ENCODE results near the gene HS6ST3.

HS6ST3 gene

GRCh38 chr13:96199315-96199714 lies 109.4 kb downstream of the HS6ST3 start:
- no peak for DNase-seq (ENCODE audit: low spot score)

DNA sequence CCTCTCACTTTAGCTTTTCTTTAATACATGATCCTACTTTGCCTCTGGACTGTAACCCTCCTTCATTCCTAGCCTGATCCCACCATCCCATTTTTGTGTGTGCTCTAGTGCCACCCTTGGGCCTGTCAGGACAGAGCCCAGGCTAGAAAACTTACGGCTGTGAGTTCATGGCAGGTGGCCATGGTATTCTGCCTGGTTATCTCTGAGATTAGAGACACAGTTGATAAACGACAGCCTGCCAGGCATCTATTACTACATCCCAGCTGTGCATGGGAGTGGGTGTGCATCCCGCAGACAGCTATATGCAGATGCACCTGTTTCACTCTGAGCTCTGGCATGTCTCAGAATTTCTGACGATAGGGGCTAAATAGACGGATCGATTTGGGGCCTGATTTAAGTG lies 110.9 kb downstream of the HS6ST3 start:
- no peak for DNase-seq (ENCODE audit: low spot score)

DNA sequence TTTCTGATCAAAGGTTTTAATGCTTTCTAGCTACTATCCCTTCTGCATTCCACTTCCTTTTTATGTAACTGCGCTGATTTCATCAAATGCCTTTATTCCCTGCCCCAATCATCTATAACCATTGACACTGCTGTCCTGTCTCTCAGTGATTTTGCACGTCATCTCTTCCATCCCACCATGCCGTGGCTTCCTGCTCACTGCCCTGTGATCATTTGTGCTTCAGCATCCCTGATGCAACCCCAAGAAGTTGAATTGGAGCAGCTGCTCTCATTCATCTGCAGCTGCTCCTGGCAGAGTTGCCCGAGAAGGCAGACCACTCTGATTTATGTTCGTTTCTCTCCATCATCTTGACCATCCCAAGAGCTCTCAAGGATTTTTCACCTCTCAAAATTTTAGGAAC lies 112.4 kb downstream of the HS6ST3 start:
- no peak for DNase-seq (ENCODE audit: low spot score)

- no peak for DNase-seq (ENCODE audit: low spot score)
These were observed 113.6 kb downstream of the HS6ST3 start for GRCh38 chr13:96203471-96203870.

GRCh38 chr13:96214824-96215445 lies 125.0 kb downstream of the HS6ST3 start:
- no peak for DNase-seq (ENCODE audit: low spot score)

- peak; percentile 32 for DNase-seq (ENCODE audit: low spot score)
These were observed 126.6 kb downstream of the HS6ST3 start for GRCh38 chr13:96216543-96216942.

DNA sequence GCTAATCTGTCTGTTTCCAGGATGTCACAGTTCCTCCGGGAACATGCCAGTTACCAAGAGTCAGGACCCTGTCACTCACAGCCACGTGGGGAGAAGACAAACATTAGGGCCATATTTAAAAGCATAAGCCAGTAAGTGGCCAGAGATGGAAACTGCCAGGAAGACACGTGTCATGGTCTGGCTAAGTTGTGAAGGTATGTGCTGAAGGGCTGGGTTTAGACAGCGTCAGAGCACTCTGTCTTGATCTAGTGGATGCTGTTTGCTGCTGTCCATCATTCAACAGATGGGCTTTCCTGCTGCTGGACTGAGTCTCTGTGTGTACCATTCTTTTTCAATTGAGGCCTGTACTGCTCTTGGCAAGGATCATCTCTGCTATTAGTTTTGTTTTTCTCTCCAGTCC lies 128.6 kb downstream of the HS6ST3 start:
- DNase-seq (ENCODE audit: low spot score), result no peak

- no peak for DNase-seq (ENCODE audit: low spot score)
These were observed 131.6 kb downstream of the HS6ST3 start for GRCh38 chr13:96221471-96221870.

DNA sequence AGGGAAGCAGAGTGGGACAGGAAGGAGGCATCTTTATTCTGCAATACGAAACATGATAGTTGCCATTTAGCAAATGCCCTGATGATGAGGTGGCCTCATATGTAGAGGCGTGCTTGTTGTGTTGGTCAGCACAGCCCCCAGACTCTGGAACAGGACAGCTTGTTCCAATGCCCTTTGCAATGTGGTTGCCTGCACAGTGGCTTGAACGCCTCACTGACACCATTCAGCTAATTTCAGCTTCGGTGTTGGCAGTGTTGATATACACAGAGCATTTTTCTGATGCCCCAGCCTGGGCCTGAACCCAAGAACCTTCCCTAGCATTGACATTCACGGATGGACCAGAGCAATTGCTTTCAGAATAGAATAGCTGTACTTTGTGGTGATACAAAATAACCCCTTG lies 133.3 kb downstream of the HS6ST3 start:
- DNase-seq (ENCODE audit: low spot score), result no peak

DNA sequence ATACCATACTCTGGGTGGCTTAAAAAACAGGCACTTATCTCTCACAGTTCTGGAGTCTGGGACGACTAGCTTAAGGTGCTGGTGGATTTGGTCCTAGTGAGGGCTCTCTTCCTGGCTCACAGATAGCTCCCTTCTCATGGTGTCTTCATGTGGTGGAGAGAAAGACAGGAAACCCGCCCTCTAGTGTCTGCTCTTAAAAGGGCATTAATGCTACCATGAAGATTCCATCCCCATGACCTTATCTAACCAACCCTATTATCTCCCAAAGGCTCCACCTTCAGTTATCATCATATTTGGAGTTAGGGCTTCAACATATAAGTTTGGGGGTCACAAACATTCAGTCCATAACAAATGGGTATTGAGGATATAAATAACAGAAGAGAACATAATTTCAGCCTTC lies 139.4 kb downstream of the HS6ST3 start:
- peak; percentile 19 for DNase-seq (ENCODE audit: low spot score)

- no peak for DNase-seq (ENCODE audit: low spot score)
These were observed 148.3 kb downstream of the HS6ST3 start for GRCh38 chr13:96238241-96238640.

DNA sequence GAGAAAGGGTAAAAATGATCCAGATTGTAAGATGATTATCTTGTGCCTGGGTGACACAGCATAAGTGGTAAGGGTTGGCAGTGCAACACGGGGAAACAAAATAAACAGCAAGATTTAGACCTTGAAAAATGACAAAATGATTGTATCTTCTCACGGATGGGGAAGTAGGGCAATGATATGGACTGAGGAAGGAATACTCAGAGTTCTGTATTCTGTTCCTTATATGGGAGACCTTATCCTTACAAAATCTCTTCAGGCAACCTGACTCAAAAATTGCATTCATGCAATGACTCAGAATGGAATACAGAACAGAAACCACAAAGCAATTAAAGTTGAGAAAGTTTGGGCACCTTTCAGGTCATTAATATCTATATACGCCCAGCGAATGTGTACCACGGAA lies 149.0 kb downstream of the HS6ST3 start:
- no peak for DNase-seq (ENCODE audit: low spot score)

- no peak for DNase-seq (ENCODE audit: low spot score)
These were observed 153.5 kb downstream of the HS6ST3 start for GRCh38 chr13:96243376-96243775.

DNA sequence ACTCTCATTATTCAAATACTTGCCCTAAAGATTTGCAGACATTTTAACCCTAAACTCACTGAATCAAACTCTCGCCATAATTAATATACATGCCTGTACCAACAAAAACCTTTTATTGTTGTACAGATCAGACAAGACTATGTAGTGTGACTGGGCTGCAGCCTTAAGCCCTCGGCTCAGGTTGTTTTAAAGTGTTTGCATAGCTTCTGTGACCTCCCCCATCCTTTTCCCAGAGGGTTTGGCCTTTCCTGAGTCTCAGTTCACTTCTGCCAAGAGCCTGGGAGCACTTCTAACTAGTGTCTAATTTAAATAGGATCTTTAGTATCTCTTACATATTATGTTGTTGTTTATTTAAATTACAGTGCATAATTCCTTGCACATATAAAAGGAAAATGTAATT lies 158.2 kb downstream of the HS6ST3 start:
- no peak for DNase-seq (ENCODE audit: low spot score)

DNA sequence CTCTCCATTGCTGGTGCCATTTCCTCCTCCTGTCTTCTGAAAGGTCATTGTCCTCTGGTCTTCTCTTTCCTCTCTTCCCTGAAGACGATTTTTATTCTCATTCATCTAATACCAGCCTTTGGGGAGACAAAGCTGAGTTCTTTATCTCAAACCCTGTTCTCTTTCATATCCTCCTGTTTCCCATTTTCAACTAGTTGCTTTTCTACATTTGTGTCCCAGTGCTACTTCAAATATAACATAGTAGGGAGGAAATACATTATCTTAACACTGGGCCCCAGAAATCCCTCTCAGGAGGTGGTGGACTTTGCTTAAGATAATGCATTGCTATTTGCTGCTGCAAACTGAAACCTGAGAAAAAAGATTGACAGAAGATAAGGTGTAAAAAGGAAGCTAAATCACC lies 159.1 kb downstream of the HS6ST3 start:
- DNase-seq (ENCODE audit: low spot score), result no peak

- DNase-seq (ENCODE audit: low spot score), result no peak
These were observed 163.0 kb downstream of the HS6ST3 start for GRCh38 chr13:96252903-96253302.

DNA sequence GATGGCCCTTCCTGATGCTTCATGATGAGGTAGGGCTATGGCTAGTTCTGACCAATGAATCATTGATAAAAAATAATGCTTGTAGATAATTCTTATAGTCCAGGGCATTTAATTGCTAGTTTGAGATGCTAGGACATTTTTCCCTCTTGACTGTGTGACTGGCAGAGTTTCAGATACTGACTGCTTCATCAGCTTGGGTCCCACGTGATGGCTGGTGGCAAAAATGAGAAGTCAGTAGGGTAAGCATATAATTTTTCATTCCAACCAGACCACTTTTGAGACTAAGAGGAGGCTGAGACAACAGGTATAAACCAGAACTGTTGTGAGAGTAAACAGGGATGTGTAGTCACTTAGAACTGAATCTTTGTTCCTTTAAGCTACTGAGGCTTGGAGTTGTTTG lies 183.3 kb downstream of the HS6ST3 start:
- DNase-seq (ENCODE audit: low spot score), result no peak

GRCh38 chr13:96274046-96274445 lies 184.1 kb downstream of the HS6ST3 start:
- no peak for DNase-seq (ENCODE audit: low spot score)

DNA sequence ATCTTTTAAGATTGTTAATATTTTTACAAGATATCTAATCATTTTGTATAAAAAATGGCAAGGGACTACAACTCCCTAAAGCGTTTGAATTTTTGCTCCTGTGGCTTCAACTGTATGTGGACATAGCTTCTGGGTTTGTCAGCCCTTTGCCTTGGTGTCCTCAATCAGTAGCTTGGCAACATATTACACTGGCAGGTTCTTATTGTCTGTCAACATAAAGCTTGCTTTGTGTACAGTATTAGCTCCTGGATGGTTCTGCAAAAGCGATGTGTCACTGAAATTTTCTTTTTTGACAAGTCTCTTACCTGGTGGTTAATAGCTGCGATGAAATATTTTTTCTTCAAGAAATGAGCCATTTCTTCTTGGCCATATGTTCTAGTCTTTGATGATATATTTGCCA lies 190.0 kb downstream of the HS6ST3 start:
- DNase-seq (ENCODE audit: low spot score), result no peak

- DNase-seq (ENCODE audit: low spot score), result no peak
These were observed 195.1 kb downstream of the HS6ST3 start for GRCh38 chr13:96284971-96285370.

DNA sequence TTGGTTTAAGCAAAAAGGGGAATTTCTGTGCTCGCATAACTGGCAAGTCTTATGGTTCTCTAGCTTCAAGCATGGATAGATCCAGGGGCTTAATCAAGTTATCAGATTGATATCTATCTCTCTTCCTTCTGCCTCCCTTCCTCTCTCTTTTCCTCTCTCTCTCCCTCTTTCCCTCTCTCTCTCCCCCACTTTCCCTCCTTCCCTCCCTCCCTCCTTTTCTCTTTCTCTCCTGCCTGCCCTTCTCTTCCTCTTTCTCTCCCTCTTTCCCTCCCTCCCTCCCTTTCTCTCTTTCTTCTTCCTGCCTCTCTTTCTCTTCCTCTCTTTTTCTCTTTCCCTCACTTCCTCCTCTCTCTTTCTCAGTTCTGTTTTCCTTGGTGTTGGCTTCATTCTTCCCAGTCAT lies 195.8 kb downstream of the HS6ST3 start:
- no peak for DNase-seq (ENCODE audit: low spot score)

- DNase-seq (ENCODE audit: low spot score), result peak; percentile 13
These were observed 205.3 kb downstream of the HS6ST3 start for GRCh38 chr13:96294930-96295881.

GRCh38 chr13:96297360-96297759 lies 207.5 kb downstream of the HS6ST3 start:
- DNase-seq (ENCODE audit: low spot score), result no peak

DNA sequence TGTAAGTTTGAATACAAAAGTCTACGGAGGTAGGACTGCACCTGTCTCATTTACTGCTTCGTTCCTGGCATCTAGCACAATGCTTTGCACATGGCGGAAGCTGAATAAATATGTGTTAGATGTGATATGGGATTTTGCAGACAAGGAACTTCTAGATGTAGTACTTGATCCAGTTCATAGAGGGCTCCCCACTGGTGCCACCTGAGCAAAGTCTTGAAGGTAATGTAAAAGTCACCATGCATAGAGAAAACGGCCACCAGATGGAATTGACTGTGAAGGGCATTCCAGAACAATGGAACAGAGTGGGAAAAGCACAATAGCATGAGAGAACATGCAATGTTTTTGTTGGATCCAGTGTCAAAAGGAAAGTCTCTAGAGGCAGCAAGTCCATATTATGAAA lies 209.3 kb downstream of the HS6ST3 start:
- no peak for DNase-seq (ENCODE audit: low spot score)
